Myocyte (in vitro differentiated cells): ENCODE data around the gene RCN2. TPM values are rescaled to one million over a fixed set of nuclear protein-coding genes. Genes with fewer than 3 reads are reported as not detected.
"Not testable (repeated sequence)": the region's sequence is repeated elsewhere in the genome, so short reads cannot be mapped to it uniquely, and the experiment has no call there.

Source experiments
- DNase-seq: peaks from one replicate; pipeline ENCODE4 v3.0.0-alpha.2; 2012; ENCODE audit warnings: low read depth
- polyA plus RNA-seq: library from polyadenylated mRNA; unstranded; fragments of >200 nt; gene quantifications from one replicate; pipeline ENCODE4 v1.2.1, GENCODE V29; 2012; ENCODE audit warnings: missing spikeins
- total RNA-seq: library from RNA; depleted of rRNA; stranded (reverse); fragments of >200 nt; gene quantifications from 2 replicates; pipeline ENCODE4 v1.2.3, GENCODE V29; 2014

The RCN2 gene, protein sequence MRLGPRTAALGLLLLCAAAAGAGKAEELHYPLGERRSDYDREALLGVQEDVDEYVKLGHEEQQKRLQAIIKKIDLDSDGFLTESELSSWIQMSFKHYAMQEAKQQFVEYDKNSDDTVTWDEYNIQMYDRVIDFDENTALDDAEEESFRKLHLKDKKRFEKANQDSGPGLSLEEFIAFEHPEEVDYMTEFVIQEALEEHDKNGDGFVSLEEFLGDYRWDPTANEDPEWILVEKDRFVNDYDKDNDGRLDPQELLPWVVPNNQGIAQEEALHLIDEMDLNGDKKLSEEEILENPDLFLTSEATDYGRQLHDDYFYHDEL
- 106 and 114 TPM in 2 replicates for total RNA-seq
- 67.5 TPM for polyA plus RNA-seq

DNA sequence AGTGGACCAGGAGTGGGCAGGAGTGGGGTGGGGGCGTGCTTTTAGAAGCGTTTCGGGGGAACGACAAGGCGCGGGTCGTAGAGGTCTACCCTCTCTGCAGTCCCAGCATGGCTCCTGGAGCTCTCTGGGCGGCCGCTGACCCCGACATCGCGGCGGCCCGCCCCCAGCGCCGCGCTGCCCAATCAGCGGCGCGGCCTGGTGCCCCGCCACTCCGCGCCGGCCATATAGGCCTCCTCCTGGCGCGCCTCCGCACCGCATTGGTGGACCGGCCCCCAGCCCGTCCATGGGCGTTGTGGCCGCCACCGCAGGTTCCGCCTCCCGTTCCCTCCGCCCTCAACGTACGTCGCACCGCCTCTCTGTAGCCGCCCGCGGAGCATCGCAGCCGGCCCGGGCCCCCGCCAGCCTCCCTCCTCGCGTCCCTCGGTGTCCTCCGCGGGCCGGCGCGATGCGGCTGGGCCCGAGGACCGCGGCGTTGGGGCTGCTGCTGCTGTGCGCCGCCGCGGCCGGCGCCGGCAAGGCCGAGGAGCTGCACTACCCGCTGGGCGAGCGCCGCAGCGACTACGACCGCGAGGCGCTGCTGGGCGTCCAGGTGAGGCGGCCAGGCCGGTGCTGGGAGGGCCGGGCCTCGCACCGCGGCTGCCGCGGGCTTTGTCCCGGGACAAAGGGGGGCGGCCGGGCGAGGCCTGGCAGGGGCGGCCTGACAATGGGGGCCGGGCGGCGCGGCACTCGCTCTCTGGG is at the start of gene RCN2:
Gene RCN2 (plus strand): TSS at position 353 of the 738 bp plus-strand sequence. CDS start 93 bp downstream, at position 446.
- peak; percentile 96 for DNase-seq

DNA sequence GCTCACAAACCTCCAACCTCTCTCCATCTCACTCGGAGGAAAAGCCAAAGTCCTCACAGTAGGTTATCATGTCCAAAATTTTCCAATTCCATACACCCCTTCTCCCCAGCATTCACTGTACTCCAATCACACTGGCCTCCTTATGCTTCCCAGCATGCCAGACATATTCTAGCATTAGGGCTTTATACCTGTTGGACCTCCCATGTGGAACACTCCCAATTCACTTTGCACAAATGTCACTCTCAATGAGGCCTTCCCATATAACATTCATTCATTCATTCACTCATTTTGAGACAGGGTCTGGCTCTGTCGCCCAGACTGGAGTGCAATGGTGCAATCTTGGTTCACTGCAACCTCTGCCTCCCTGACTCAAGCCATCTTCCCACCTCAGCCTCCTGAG is 46.3 kb upstream of the RCN2 start:
- DNase-seq, result no peak

DNA sequence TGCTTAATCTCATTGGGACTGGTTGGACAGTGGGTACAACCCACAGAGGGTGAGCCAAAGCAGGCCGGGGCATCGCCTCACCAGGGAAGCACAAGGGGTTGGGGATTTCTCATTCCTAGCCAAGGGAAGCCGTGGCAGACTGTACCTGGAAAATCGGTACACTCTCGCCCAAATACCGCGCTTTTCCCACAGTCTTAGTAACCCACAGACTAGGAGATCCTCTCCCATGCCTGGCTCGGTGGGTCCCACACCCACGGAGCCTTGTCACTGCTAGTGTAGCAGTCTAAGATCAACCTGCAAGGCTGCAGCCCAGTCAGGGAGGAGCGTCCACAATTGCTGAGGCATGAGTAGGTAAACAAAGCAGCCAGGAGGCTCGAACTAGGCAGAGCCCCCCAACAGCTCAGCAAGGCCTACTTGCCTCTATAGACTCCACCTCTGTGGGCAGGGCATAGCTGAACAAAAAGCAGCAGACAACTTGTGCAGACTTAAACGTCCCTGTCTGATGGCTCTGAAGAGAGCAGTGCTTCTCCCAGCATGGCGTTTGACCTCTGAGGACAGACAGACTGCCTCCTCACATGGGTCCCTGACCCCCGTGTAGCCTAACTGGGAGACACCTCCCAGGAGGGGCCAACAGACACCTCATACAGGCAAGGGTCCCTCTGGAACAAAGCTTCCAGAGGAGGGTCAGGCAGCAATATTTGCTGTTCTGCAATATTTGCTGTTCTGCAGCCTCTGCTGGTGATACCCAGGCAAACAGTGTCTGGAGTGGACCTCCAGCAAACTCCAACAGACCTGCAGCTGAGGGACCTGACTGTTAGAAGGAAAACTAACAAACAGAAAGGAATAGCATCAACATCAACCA is 44.0 kb upstream of the RCN2 start:
- DNase-seq, result not testable (repeated sequence)

DNA sequence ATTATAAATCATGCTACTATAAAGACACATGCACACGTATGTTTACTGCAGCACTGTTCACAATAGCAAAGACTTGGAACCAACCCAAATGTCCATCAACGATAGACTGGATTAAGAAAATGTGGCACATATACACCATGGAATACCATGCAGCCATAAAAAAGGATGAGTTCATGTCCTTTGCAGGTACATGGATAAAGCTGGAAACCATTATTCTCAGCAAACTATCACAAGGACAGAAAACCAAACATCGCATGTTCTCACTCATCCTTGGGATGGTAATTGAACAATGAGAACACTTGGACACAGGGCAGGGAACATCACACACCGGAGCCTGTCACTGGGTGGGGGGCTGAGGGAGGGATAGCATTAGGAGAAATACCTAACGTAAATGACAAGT is 38.7 kb upstream of the RCN2 start:
- DNase-seq, result not testable (repeated sequence)

DNA sequence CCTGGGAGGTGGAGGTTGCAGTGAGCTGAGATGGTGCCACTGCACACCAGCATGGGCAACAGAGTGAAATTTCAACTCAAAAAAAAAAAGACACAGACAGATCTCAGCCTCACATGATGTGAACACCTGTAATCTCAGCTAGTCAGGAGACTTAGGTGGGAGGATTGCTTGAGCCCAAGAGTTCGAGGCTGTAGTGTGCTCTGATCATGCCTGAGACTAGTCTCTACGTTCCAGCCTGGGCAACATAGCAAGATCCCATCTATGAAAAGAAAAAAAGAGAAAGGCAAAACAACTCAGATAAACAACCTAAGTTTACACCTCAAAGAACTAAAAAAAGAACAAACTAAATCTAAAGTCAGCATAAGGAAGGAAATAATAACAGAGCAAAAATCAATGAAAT is 37.4 kb upstream of the RCN2 start:
- DNase-seq, result no peak

DNA sequence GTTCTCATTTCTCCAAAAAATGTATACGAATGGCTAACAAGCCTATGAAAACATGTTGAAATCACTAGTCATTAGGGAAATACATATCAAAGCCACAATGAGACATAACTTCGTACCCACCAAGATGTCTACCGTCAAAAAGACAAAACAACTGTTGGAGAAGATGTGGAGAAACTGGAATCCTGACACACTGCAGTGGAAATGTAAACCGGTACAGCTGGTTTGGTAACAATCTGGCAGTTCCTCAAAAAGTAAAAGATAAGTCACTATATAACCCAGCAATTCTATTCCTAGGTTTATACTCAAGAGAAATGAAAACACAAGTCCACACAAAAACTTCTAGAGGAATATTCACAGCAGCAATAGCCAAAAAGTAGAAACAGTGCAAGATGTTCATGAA is 33.4 kb upstream of the RCN2 start:
- DNase-seq, result no peak

DNA sequence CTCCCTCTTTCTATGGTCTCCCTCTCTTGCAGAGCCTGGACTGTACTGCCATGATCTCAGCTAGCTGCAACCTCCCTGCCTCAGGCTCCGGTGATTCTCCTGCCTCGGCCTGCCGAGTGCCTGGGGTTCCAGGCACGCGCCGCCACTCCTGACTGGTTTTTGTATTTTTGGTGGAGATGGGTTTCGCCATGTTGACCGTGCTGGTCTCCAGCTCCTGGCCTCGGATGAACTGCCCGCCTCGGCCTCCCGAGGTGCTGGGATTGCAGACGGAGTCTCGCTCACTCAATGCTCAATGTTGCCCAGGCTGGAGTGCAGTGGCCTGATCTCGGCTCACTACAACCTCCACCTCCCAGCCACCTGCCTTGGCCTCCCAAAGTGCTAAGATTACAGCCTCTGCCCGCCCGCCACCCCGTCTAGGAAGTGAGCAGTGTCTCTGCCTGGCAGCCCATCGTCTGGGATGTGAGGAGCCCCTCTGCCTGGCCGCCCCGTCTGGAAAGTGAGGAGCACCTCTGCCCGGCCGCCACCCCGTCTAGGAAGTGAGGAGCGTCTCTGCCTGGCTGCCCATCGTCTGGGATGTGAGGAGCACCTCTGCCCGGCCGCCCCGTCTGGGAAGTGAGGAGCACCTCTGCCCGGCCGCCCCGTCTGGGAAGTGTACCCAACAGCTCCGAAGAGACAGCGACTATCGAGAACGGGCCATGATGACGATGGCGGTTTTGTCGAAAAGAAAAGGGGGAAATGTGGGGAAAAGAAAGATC is 32.2 kb upstream of the RCN2 start:
- not testable (repeated sequence) for DNase-seq

DNA sequence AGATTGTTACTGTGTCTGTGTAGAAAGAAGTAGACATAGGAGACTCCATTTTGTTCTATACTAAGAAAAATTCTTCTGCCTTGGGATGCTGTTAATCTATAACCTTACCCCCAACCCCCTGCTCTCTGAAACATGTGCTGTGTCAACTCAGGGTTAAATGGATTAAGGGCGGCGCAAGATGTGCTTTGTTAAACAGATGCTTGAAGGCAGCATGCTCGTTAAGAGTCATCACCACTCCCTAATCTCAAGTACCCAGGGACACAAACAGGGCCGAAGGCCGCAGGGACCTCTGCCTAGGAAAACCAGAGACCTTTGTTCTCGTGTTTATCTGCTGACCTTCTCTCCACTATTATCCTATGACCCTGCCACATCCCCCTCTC is 31.6 kb upstream of the RCN2 start:
- not testable (repeated sequence) for DNase-seq

DNA sequence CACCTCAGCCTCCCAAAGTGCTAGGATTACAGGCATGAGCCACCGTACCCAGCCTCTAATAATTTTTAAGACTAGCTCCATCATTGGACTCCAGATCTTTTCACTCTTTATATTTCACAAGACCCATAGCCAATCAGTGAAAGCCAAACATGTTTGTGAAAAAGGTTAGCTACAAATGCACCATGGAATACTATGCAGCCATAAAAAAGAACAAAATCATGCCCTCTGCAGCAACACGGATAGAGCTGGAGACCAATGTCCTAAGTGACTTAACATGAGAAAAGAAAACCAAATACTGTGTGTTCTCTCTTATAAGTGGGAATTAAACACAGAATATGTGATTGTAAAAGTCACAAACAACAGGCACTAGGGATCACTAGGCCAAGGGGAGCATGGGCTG is 29.6 kb upstream of the RCN2 start:
- DNase-seq, result no peak

DNA sequence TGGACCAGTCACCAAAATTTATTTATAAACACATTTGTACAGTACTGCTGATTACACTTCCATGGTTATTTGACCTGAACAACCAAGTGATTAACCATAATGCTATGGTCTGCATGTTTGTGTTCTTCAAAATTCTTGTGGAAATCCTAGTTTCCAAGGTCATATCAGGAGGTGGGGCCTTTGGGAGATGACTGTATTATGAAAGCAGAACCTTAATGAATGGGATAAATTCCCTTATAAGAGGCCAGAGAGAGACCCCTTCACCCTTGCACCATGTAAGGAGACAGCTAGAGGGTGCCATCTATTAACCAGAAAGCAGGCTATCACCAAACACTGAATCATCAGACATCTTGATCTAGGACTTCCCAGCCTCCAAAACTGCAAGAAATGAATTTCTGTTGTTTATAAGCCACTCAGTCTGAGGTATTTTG is 28.3 kb upstream of the RCN2 start:
- peak; percentile 22 for DNase-seq

DNA sequence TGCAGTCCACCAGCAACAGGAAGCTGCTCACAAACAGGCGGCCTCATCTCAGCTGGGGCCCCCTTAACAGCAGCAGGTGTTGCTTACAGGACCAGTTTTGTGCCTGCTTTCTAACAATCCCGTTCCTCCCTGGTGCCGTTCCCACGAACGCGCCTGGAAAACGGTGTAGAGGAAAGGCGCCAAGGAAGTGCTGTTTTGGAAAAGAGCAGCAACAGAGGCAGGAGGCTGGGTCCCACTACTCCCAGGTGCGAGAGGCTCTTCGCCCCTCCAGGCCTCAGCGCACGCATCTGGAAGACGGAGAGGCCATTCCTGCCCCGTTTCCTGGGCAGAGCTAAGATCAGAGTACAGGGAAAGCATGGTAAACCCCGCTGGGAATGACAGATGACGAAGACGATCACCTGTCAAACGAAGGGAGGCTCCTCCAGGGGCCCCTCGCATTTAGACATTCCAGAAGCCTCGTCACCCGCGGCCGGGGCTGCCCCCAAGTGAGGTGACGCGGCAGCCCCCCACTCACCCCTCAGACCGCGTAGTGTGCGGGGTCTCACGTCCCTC is 27.0 kb upstream of the RCN2 start:
- DNase-seq, result peak; percentile 65

DNA sequence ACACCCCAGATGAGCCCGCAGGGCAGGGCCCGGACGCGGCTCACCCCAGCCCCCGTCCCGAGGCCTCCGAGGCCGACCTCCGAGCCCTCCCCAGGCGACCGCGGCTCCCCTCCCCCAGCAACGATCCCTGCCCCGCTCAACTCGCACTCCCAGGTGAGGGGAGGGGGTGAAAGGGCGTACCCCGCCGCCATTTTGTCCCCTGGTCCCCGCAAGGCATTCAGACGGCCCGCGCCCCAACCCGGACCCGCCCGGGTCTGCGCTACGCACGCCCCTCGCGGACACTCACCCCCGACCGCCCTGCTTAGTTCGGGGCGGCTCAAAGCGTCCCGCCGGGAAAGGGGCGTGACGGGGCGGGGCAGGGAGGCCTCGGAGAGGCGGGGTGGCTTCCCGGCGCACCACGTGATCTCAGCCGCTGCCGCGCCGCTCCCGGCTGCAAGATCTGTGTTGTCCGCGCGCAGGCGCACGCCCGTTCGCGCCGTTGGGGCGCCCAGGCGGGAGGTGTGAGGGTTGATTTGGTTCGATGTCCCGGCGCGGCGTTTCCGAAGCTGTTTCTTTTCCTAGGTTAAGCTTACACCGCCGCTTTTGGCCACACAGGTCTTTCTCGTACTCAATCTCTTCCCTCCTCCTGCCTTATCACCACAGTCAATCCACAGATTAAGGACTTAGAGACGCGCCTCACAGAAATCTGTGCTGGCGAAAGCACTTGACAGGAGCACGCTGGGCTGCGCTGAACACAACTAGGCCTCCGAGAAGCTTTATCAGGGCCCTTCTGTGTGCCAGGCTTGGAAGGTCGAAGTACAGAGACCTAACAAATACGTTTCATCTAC is 26.3 kb upstream of the RCN2 start, which contains the start of gene SCAPER:
Gene SCAPER (minus strand): TSS at position 328 of the 827 bp plus-strand sequence. CDS start 21,523 bp downstream, outside the sequence.
- peak; percentile 90 for DNase-seq

DNA sequence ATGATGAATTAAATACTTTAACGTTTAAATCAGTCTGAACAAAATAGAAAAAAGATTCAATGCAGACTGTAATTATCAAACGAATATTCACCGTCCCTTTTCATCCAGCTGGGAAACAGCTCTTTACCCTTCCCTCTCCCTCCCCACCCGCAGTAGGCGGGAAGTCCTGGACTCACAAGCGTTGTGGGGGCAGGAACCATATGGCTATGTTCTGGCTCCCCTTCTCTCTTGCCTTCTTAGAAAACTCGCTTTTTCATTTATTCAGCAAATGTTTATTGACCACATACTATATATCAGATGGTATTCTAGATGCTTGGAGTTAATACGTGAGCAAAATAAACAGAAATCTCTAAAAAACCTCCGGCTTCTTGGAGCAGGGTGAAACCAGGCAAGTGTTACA is 25.7 kb upstream of the RCN2 start:
- DNase-seq, result no peak

DNA sequence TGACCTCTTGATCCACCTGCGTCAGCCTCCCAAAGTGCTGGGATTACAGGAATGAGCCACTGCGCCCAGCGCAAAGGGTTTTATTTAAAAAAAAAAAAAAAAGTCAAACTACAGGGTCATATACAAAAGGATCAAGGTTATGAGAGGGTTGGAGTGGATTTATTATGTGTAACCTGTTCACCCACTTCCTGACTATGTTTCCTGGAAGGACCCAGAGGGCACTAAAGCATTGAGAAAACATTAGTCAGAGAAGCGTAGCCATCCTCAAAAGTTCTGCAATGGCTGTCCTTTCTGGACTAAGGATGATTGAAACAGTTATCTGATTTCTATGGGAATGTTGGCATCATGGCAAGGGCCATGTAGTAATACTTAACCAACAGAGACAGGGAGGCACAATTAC is 19.1 kb upstream of the RCN2 start:
- no peak for DNase-seq

DNA sequence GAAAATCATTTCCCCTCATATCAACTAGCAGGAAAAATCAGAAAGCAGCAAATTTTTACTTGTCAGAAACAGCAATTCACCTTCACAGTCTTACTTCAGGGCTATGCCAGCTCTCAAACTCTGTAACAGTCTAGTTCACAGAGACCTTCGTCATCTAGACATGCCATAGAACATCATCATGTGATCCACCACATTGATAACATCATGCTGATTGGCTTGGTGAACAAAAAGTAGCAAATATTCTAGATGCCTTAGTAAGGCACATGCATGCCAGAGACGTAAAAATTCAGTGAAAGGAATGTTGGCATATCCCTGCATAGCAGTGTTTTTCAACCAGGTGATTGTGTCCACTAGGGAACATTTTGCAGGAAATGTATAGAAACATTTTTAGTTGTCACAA is 17.8 kb upstream of the RCN2 start:
- DNase-seq, result no peak

DNA sequence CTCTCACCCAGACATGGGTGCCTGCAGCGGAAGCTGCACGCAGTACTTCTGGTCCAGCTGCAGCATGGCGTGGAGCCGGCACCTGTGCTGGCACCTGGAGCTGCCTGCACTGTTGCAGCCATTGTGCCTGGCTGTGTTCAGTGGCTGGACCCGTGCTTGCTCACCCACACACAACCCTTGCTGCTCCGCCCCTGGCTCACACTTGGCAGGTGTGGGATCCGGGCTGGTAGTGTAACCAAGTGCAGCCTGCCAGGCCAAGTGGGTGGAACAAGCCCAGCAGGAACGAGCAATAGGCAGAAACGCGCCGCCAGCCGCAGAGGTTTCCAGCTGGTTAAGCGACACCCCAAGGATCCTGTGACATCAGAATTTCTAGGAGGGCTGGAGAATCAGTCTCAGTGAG is 15.2 kb upstream of the RCN2 start:
- no peak for DNase-seq

DNA sequence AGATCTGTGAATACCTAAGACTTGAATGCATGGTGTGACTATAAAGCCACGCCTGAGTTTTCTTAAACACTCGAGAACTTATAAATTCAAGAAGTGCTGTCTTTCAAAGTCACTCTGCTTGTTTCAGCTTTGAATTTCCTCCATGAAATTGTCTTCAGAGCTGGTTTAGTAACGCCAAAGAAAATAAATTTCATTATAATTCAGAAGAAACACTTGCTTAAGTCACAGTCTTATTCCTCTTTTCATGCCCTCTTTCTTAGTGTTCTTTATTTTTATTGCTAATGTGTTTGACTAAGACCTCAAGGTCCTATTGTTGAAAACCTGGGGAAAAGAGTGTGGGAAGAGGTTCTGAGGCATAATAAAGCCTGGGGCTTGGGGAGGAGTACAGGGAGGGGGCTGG is 3.3 kb upstream of the RCN2 start:
- DNase-seq, result no peak

DNA sequence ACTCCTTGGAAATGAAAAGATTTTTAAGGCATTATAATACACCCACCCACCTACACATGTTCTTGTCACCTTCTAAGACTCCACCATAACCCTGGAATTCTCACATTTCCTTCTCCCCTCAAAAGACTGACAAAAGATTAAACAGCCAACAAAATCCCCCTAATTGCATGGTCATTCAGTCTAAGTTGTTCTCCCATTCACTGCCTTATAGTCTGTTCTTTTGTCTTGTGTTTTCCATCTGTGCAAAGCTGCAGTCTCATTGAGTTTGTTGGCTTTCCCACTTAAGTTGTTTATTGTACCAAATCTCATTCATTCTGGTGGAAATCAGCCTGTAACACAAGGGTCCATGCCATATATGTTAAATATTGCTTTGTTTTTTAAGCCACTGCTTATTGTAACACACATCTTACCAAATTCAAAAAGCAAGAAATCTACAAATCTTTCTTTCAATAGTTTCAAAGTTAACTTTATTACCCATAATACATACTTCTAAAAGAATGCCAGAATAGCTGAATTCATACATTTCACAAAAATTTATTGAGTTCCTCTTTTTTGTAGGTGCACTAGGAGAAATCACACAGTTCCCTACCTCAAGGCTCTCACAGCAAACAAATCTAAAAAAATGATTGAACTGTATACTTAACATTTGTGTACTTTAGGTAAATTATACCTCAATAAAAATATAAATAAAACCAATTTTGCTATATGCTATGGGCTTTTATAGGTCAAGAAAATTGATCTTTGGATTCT is 2.4 kb upstream of the RCN2 start:
- DNase-seq, result no peak

DNA sequence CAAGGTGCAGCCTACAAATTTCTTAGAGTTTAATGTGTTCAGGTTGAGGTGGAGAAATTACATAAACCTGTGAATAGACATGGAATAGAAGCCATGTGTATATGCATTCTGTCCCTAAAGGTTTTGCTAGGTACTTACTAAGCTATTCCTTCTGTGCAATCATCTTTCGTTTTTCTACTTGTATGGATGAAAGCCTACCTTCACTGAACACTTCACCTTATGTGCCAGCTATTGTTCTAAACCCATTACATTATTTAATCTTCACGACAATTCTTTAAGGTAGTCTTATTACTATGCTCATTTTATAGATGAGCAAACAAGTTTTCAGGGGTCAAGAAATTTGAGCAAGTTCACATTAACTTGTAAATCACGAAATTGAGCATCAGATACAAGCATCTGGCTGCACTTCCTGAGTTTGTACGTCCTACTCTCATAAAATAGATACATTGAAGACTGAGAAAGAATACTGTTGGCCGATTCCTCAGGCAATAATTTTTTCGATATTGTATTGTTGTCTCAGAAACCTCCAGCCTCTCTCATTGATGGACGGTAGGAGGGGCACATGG is 635 bp upstream of the RCN2 start:
- DNase-seq, result no peak
